ENCODE results near the gene ALKBH5. TPM values are rescaled to one million over a fixed set of nuclear protein-coding genes. Genes with fewer than 3 reads are reported as not detected.

Gene ALKBH5
- total and polyA plus RNA-seq, 9 of the 15 experiments (the other 6 are each of a cell fraction or from before 2014, with no cell fraction given): 11.4 to 70.0 (median 47.4) TPM

DNA sequence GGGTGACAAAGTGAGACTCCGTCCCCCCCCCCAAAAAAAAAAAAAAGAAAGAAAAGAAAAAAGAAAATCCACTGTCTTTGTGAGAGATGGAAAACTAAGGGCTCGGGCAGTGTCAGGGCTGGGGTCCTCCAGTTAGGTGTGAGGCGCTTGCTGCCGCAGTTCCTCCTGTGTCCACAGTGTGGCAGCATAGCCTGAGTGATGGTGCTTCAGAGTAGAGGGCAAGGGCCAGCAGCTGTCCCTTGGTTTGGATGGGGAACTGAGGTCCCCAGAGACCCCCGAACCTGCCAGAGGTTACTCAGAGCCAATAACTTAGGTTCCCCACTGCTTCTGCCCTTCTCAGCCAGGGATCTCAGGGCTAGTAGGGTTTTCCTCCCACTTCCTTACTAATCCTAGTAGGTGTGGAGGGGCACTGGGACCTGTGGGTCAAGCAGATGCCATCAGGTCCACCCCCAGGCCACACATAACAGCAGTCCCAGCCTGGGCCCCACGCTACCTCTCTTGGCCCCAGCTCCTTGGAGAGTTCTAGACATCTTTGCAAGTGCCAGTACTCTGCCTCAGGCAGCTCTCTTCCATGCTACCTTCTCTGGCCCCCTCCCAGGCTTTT lies 33.9 kb downstream of the ALKBH5 start (continued):
- no peak for TF ChIP-seq PRPF4 (IDR thresholded peaks at IDR 0.05; ENCODE audit: insufficient read depth, low read depth, low read length, poor library complexity, severe bottlenecking)
- TF ChIP-seq ZNF324 (CRISPR knock-in tag; IDR thresholded peaks at IDR 0.05): no peak
- TF ChIP-seq BACH1 (tag; IDR thresholded peaks at IDR 0.05): no peak
- TF ChIP-seq, protein P1, sequence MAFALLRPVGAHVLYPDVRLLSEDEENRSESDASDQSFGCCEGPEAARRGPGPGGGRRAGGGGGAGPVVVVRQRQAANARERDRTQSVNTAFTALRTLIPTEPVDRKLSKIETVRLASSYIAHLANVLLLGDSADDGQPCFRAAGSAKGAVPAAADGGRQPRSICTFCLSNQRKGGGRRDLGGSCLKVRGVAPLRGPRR (CRISPR knock-in tag; IDR thresholded peaks at IDR 0.05): no peak
- TF ChIP-seq L3MBTL2 (IDR thresholded peaks at IDR 0.05): no peak
- TF ChIP-seq GABPA (tag; conservative IDR thresholded peaks at IDR 0.05; ENCODE audit: low read depth): no peak
- TF ChIP-seq, protein P2, sequence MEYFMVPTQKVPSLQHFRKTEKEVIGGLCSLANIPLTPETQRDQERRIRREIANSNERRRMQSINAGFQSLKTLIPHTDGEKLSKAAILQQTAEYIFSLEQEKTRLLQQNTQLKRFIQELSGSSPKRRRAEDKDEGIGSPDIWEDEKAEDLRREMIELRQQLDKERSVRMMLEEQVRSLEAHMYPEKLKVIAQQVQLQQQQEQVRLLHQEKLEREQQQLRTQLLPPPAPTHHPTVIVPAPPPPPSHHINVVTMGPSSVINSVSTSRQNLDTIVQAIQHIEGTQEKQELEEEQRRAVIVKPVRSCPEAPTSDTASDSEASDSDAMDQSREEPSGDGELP (CRISPR knock-in tag; IDR thresholded peaks at IDR 0.05; ENCODE audit: borderline replicate concordance): peak; percentile 54; the same call in 1 of the 2 replicates
- TF ChIP-seq KLF16 (IDR thresholded peaks at IDR 0.05): 0 out of 2 replicates have a peak, but pooled peaks have one; percentile 9
- TF ChIP-seq ETV6 (IDR thresholded peaks at IDR 0.05; ENCODE audit: borderline replicate concordance in 1 of 2, low read depth in 2 of 2, low read length in 1 of 2): no peak
- TF ChIP-seq ETV6 (CRISPR knock-in tag; IDR thresholded peaks at IDR 0.05; ENCODE audit: borderline replicate concordance): no peak
- TF ChIP-seq, protein P3, sequence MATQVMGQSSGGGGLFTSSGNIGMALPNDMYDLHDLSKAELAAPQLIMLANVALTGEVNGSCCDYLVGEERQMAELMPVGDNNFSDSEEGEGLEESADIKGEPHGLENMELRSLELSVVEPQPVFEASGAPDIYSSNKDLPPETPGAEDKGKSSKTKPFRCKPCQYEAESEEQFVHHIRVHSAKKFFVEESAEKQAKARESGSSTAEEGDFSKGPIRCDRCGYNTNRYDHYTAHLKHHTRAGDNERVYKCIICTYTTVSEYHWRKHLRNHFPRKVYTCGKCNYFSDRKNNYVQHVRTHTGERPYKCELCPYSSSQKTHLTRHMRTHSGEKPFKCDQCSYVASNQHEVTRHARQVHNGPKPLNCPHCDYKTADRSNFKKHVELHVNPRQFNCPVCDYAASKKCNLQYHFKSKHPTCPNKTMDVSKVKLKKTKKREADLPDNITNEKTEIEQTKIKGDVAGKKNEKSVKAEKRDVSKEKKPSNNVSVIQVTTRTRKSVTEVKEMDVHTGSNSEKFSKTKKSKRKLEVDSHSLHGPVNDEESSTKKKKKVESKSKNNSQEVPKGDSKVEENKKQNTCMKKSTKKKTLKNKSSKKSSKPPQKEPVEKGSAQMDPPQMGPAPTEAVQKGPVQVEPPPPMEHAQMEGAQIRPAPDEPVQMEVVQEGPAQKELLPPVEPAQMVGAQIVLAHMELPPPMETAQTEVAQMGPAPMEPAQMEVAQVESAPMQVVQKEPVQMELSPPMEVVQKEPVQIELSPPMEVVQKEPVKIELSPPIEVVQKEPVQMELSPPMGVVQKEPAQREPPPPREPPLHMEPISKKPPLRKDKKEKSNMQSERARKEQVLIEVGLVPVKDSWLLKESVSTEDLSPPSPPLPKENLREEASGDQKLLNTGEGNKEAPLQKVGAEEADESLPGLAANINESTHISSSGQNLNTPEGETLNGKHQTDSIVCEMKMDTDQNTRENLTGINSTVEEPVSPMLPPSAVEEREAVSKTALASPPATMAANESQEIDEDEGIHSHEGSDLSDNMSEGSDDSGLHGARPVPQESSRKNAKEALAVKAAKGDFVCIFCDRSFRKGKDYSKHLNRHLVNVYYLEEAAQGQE (IDR thresholded peaks at IDR 0.05; ENCODE audit: borderline replicate concordance): peak; percentile 62; the same call in 1 of the 2 replicates
- TF ChIP-seq, protein P3 (CRISPR knock-in tag; IDR thresholded peaks at IDR 0.05; ENCODE audit: low read depth): no peak
- TF ChIP-seq CC2D1A (IDR thresholded peaks at IDR 0.05): 0 out of 2 replicates have a peak, but pooled peaks have one; percentile 16
- TF ChIP-seq MEIS2 (IDR thresholded peaks at IDR 0.05; ENCODE audit: partially characterized antibody): no peak
- TF ChIP-seq SLC30A9 (CRISPR knock-in tag; IDR thresholded peaks at IDR 0.05): no peak
- TF ChIP-seq SRSF3 (IDR thresholded peaks at IDR 0.05; ENCODE audit: insufficient read depth, low read length): no peak
- no peak for TF ChIP-seq BRF1 (IDR thresholded peaks at IDR 0.05; ENCODE audit: borderline replicate concordance, extremely low read depth, insufficient read length)
- TF ChIP-seq KAT8 (IDR thresholded peaks at IDR 0.05; ENCODE audit: low read depth): no peak
- peak; percentile 71; the same call in 1 of the 2 replicates for TF ChIP-seq STAG1 (CRISPR knock-in tag; IDR thresholded peaks at IDR 0.05; ENCODE audit: borderline replicate concordance)
